Liver (tissue), 4 donors: Measurements from ENCODE around the gene CTSC. TPM values are rescaled to one million over a fixed set of nuclear protein-coding genes. Genes with fewer than 3 reads are reported as not detected.

Source experiments
- polyA plus RNA-seq, 2 donors: library from polyadenylated mRNA; stranded (reverse) in 1 of 2; unstranded in 1 of 2; fragments of 200-250 nt in 1 of 2; fragments of >200 nt in 1 of 2; fragmentation: Nextera tagmentation in 1 of 2; extraction: Ambion mirVana in 1 of 2; gene quantifications; one replicate each; pipeline versions ENCODE4 v1.2.1 to v1.2.3, GENCODE V29; 2013 to 2015
- total RNA-seq, 2 donors: library from RNA; depleted of rRNA; stranded (reverse); fragments of >200 nt; gene quantifications; one replicate each; pipeline ENCODE4 v1.2.3, GENCODE V29; 2014
- donor health status: healthy.
- donor health status: healthy.
- donor health status: healthy.

CTSC gene
- total and polyA plus RNA-seq, 4 donors, result 22.4 to 68.7 (median 31.3) TPM

Other genes with a start within 250 kb of the CTSC start
- gene RAB38, start 162.3 kb downstream of the CTSC start, total RNA-seq, result 1 to 10 TPM in 1 of 2 donors, under 1 TPM in 1; 0.59 to 2.2 TPM
- under 1 TPM; 0.32 to 0.37 TPM for gene RAB38, start 162.3 kb downstream of the CTSC start, polyA plus RNA-seq